ENCODE results near the gene STX1A.
"Not testable (repeated sequence)": the region's sequence is repeated elsewhere in the genome, so short reads cannot be mapped to it uniquely, and the experiment has no call there.

The STX1A gene

GRCh38 chr7:73736885-73737284 is 17.4 kb upstream of the STX1A start:
- DNase-seq (ENCODE audit: extremely low read depth in 1 of 2, low read depth in 1 of 2): no peak

DNA sequence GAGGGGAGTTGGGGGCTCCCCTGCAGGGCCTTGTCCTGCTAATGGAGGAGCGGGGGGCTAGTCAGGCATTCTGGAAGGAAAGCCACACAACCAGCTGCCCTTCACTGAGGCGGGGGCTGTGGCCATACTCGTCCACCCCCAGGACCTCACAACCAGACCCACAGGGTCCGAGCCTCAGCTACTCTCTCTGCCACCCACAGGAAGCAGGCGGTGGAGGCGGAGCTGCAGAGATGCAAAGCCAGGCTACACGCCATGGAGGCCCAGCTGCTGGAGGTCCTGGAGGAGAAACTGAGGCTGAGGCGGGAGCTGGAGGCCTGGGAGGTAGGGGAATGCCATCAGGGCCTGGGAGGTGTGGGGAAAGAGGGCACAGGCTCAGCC is 16.0 kb upstream of the STX1A start:
- no peak for DNase-seq (ENCODE audit: extremely low read depth in 1 of 2, low read depth in 1 of 2)

DNA sequence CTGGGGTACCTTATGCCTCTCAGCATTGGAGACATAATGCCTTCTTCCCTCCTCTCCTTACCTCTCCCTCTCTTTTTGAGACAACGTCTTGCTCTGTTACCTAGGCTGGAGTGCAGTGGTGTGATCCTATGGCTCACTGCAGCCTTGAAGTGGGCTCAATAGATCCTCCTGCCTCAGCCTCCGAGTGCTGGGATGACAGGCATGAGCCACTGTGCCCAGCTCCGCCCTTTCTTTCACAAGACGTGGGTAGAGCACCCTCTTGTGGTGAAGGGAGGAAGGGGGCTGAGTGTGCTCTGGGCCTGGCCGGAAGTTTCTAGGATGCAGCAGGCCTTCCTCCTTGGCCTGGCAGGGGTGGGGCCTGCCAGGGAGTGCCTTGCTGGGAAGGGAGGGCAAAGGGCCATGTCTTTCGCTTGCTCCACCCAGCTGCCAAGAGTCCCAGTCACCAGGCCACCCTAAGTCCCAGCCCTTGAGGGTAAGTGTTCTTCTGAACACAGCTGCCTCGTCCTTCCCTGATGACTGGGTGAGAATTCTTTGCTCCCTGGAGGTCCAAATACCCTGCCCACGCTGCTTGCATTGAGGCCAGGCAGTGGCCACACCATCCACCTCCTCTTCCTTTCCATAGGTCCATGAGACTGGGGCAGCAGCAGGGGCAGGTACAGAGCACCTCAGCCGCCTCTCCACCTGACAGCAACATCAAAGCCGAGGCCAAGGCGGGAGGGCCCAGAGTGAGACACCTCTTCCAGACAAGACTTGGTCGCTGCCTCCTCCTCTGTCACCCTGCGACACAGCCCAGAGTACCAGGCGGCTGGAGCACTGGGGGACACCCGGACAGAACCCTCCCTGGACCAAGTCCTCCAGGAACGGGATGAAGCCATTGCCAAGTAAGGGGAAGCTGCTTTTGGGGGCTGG is 15.4 kb upstream of the STX1A start:
- DNase-seq (ENCODE audit: extremely low read depth in 1 of 2, low read depth in 1 of 2): peak in 1 of 2 donors; percentile 72

DNA sequence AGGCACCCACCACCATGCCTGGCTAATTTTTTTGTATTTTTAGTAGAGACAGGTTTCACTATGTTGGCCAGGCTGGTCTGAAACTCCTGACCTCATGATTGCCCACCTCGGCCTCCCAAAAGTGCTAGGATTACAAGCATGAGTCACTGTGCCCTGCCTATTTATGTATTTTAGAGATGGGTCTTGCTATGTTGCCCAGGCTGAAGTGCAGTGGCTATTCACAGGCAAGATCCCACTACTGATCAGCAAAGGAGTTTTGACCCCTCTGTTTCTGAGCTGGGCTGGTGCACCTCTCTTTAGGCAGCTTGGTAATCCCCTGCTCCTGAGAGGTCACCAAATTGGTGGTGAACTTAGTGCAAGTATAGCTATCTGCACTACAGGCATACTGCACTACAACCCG is 12.9 kb upstream of the STX1A start:
- no peak for DNase-seq (ENCODE audit: extremely low read depth in 1 of 2, low read depth in 1 of 2)

DNA sequence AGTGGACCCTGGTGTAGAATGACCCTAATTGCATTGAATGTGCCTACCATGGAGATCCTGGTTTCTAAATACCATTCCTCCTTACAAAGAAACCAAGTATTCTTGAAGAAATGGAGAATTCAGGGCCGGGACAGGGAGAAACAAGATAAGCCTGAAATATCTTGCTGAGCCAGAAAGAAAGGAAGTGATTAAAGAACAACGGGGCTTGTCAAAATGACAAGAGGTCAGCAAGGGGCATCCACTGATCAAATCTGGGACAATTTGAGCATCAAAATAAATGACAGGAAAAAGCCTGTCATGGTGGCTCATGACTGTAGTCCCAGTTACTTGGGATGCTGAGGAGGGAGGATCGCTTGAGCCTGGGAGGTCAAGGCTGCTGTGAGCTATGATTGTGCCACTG is 11.0 kb upstream of the STX1A start:
- DNase-seq (ENCODE audit: extremely low read depth in 1 of 2, low read depth in 1 of 2): no peak

- no peak for DNase-seq (ENCODE audit: extremely low read depth in 1 of 2, low read depth in 1 of 2)
These were observed 9.1 kb upstream of the STX1A start for GRCh38 chr7:73728551-73728950.

DNA sequence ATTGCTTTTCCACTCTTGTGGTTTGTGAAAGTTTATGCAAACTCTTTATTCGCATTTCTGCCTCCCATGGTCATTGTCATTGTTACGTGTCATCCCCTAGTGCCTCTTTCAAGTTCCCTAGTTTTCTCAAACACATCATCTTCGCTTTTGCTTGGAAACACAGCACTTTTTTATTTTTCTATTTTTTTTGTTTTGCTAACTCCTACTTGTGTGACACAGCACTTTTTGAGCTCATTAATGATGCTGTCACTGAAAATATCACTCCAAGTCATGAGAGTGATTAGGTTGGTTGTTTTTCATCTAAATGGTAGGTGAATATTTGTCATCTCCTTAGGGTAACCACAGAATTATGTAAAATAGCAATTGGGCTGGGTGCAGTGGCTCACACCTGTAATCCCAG is 8.5 kb upstream of the STX1A start:
- DNase-seq (ENCODE audit: extremely low read depth in 1 of 2, low read depth in 1 of 2): no peak

GRCh38 chr7:73726083-73726466 is 6.6 kb upstream of the STX1A start:
- no peak for DNase-seq (ENCODE audit: extremely low read depth in 1 of 2, low read depth in 1 of 2)

GRCh38 chr7:73723813-73724212 is 4.3 kb upstream of the STX1A start:
- DNase-seq (ENCODE audit: extremely low read depth in 1 of 2, low read depth in 1 of 2): no peak

GRCh38 chr7:73722785-73723184 is 3.3 kb upstream of the STX1A start:
- DNase-seq (ENCODE audit: extremely low read depth in 1 of 2, low read depth in 1 of 2): no peak

DNA sequence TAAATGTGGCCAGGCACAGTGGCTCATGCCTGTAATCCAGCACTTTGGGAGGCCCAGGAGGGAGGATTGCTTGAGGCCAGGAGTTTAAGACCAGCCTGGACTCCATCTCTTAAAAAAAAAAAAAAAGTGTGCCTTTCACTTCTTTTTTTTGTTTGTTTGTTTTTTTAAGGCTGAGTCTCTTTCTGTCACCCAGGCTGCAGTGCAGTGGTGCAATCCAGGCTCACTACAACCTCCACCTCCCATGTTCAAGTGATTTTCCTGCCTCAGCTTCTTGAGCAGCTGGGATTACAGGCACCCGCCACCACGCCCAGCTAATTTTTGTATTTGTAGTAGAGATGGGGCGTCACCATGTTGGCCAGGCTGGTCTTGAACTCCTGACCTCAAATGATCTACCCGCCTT is 2.7 kb upstream of the STX1A start:
- DNase-seq (ENCODE audit: extremely low read depth in 1 of 2, low read depth in 1 of 2): not testable (repeated sequence)

GRCh38 chr7:73721377-73721817 is 1.9 kb upstream of the STX1A start:
- DNase-seq (ENCODE audit: extremely low read depth in 1 of 2, low read depth in 1 of 2): no peak

DNA sequence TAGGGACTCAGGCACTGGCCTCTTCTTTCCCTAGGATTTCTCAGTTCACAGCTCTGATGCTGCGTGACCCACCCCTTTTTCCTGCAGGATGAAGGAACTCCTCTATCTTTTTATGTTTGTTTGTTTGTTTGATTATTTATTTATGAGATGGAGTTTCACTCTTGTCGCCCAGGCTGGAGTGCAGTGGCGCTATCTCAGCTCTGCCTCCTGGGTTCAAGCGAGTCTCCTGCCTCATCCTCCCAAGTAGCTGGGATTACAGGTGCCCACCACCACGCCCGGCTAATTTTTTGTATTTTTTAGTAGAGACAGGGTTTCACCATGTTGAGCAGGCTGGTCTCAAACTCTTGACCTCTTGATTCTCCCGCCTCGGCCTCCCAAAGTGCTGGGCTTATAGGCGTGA is 974 bp upstream of the STX1A start:
- DNase-seq (ENCODE audit: extremely low read depth in 1 of 2, low read depth in 1 of 2): not testable (repeated sequence)

DNA sequence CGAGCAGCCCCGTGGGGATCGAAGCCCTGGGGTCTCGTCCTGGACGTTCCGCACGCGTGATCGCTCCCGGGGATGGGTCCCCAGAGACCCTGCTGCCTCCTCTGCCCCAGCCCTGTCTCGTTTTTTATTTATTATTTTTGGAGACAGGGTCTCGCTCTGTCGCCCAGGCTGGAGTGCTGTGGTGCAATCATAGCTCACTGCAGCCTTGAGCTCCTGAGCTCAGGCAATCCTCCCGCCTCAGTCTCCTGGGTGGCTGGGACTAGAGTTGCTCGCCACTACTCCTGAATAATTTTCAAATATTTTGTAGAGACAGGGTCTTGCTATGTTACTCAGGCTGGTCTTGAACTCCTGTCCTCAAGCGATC is 319 bp upstream of the STX1A start:
- no peak for DNase-seq (ENCODE audit: extremely low read depth in 1 of 2, low read depth in 1 of 2)

DNA sequence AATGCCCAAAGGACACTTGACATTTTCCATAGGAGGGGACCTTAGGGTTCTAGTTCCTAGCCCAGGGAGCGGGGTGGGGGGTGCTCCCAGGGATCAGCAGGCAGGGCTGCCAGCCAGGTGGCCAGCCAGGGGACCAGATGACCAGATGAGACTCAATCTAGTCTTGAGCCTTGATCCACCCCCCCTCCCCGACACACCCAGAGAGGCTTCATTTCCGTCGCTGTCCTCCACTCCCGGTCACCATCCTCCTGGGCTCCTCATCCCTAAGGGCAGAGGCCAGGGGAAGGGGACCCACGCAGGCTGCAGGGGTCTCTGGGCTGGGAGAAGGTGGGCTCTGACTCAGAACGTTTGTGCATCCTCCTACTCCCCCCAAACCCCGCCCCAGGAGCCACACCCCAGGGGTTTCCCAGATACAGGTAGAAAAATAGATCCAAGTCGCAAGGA is 1.0 kb downstream of the STX1A start:
- no peak for DNase-seq (ENCODE audit: extremely low read depth in 1 of 2, low read depth in 1 of 2)

- DNase-seq (ENCODE audit: extremely low read depth in 1 of 2, low read depth in 1 of 2): peak; percentile 66 to 84
These were observed 1.5 kb downstream of the STX1A start for GRCh38 chr7:73717991-73718405.

DNA sequence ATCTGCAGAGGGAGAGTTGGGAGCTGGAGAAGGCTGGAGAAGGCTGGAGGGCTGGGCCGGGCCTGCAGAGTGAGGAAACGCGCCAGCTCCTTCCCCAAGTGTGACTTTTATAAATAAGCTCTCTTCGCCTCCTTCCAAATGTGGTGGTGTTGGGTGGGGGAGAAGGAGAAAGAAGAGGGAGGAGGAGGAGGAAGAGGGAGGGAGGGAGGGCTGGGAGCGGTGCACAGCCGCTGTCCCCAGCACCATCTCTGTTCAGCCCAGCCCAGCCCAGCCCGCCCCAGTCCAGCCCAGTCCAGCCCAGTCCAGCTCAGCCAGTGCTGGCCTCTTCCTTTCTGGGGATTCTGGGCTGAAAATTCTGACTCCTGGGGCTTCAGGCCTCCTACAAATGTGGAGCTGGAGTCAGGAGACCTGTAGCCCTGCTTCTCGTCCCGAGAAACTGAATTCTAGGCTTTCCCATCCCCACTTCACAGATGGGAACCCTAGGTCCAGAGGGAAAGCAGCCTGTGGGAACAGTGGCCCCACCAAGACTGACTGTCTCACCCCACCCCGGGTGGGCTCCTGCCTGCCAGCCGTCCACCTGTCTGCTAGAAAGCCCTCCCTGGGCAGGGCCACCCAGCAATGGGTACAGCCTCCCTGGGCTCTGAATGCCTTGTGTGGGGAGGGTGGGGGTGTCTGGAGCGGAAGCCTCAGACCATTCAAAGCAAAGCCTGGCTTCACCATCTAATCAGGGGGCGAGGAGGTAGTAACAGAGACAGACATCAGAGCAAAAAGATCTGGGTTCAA is 2.3 kb downstream of the STX1A start:
- DNase-seq (ENCODE audit: extremely low read depth in 1 of 2, low read depth in 1 of 2): no peak

DNA sequence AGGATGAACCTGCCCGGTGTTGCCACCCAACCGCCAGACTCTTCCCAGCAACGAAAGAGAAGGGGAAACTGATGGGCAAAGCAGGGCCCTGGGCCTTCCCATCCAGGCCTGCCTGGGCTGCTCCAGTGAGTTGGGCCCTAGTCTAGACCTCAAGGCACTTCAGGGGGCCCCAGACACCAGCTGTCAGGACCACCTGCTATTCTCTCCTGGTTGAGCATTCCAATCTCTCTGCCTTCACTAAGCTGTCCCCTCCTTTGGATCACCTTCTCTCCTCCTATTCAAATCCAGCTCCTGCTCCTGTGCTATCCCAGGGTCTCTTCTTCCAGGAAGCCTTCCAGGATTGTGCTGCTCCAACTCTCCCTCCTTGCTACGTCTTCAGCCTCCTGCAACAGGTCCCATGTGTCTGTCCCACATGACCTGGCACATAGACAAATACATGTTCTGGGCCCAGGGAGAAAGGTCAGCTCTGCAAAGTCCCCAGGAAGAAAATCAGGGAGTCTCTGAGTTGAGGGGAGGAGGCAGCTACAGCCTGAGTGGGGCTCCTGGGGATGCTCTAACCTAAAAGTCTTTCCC is 3.1 kb downstream of the STX1A start:
- no peak for DNase-seq (ENCODE audit: extremely low read depth in 1 of 2, low read depth in 1 of 2)

DNA sequence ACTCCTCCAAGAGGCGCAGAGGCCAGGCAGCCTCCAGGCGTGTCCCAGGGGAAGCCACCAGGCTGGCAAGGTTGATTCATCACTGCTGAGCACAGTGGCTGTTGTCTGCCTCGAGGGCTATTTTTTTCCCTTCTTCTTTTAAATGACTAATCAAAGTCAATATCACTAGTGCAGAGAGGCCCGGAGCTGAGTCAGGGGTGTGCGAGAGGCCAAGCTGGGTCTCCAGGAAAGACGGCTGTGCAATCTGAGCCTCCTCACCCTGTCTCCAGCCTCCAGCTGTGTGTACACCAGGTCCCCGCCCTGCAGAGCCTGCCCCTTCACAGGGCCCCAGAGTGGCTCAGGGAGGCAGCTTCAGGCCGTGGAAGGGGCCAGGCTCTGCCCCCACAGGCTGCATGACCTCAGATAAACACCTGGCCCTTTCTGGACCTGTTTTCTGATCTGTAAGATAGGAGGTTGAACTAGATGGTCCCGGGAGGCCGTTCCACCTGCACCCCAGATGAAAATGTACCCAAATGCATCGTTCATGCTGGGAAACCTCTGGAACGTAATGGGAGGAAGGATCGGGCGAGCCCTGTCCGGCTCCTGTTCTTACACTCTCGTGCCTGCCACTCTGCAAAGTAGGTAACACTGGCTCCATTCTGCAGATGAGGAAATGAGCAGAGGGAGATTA is 3.7 kb downstream of the STX1A start:
- peak in 1 of 2 donors; percentile 84 for DNase-seq (ENCODE audit: extremely low read depth in 1 of 2, low read depth in 1 of 2)

DNA sequence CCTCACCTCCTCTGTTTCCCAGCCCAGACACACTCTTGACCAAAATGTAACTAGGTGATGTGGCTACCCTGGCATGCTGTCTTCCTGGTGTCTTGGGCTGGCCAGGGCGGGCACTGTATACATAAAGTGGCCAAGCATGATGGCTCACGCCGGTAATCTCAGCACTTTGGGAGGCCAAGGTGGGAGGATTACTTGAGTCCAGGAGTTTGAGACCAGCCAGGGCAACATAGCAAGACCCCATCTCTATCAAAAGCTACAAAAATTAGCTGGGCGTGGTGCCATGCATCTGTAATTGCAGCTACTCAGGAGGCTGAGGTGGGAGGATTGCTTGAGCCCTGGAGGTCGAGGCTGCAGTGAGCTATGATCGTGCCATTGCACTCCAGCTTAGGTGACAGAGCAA is 6.2 kb downstream of the STX1A start:
- DNase-seq (ENCODE audit: extremely low read depth in 1 of 2, low read depth in 1 of 2): not testable (repeated sequence)

DNA sequence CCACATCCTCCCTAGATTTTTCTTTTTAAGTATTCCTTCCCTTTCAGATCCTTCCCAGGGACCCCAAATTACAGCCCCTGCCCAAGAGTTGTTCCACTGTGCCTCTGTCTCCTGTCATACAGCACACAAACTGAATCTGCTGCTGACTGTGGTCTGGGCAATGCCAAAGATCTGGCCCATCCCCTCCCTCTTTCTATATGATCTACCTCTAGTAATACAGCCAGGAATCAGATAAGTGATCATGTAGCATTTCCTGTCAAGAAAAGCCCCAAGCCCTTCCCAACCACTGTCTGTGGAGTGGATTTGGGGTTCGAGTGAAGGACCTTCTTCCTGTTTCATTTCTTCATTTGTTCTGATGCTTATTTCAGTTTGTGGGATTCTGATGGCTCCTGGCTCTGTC is 6.7 kb downstream of the STX1A start:
- DNase-seq (ENCODE audit: extremely low read depth in 1 of 2, low read depth in 1 of 2): no peak
